GM12892 (cell line): Measurements from ENCODE around the gene PARD3.

Source experiments
- POLR2A ChIP-seq: IDR thresholded peaks from 2 replicates; pipeline ENCODE4 v1.6.1; 2011; ENCODE audit warnings: low read depth, low read length, control low read depth
- POLR2AphosphoS5 ChIP-seq: IDR thresholded peaks from 2 replicates; pipeline ENCODE4 v1.6.1; 2011; ENCODE audit warnings: low read depth, low read length, control low read depth

- TF ChIP-seq POLR2AphosphoS5: no peak
- TF ChIP-seq POLR2A: no peak
These were observed 352.1 kb downstream of the PARD3 start for GRCh38 chr10:34462993-34463392.
